AG09319 (cell line): ENCODE measurements around the gene NDST3.
A peak's percentile ranks its signal among the peaks of the same experiment; 100 is the strongest.

Experiments used
- DNase-seq: peaks from one replicate; pipeline ENCODE4 v3.0.0-alpha.2; 2010; ENCODE audit warnings: low read depth; ENCODE audit errors: extremely low read depth
- TF ChIP-seq, protein P1 (sequence below): IDR thresholded peaks from 2 replicates; pipeline ENCODE4 v1.5.1; 2011; ENCODE audit warnings: low read depth, mild to moderate bottlenecking, inconsistent platforms, low read length, moderate library complexity

NDST3 gene

DNA sequence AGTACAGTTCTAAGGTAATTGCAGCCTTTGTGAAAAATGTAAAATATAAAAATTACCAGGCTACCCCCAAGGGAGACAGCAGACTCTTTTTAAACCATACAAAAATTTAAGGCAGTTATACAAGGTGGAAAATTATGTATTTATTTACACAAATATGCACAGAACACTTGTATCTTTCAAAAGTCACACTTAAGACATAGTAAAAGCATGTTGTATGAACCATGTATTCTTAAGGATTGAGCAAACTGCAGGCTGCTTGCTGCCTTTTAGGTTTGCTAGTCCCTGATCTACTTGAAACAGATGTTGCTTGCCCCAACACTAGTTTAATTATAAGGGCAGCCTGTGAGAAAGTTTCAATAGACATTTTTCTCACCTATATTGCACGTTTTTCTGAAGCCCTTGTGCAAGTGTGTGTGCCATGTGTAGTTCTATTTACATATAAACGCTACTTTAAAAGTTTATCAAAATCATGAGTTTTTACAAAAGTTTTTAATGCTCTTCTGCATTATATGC, 245.7 kb downstream of the NDST3 start:
- no peak for DNase-seq
- TF ChIP-seq, protein P1, sequence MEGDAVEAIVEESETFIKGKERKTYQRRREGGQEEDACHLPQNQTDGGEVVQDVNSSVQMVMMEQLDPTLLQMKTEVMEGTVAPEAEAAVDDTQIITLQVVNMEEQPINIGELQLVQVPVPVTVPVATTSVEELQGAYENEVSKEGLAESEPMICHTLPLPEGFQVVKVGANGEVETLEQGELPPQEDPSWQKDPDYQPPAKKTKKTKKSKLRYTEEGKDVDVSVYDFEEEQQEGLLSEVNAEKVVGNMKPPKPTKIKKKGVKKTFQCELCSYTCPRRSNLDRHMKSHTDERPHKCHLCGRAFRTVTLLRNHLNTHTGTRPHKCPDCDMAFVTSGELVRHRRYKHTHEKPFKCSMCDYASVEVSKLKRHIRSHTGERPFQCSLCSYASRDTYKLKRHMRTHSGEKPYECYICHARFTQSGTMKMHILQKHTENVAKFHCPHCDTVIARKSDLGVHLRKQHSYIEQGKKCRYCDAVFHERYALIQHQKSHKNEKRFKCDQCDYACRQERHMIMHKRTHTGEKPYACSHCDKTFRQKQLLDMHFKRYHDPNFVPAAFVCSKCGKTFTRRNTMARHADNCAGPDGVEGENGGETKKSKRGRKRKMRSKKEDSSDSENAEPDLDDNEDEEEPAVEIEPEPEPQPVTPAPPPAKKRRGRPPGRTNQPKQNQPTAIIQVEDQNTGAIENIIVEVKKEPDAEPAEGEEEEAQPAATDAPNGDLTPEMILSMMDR, result no peak

GRCh38 chr4:118280501-118281218, 246.4 kb downstream of the NDST3 start:
- TF ChIP-seq, protein P1, result peak; percentile 47
- peak; percentile 59 for DNase-seq

- DNase-seq, result no peak
- TF ChIP-seq, protein P1, result no peak
Observed at GRCh38 chr4:118281611-118282442, 247.5 kb downstream of the NDST3 start.

DNA sequence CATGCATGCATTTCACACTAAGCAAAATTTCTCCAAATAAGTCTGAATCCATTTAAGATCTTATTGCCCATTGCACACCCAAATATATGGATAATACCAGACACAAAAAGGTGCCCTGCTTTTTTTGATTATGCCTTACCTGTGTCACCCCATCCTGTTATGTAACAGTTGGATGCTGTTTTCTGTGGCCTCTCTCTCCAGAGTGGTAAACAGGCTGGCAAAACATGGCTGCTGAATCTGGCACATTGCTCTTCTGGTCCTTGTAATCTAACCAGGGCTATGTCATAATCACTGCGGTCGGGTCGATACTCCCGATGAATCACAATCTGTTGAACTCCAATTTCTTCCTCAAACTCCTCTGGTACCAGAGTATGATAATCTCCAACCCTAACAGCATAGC, 248.4 kb downstream of the NDST3 start:
- DNase-seq, result peak; percentile 52
- TF ChIP-seq, protein P1, result no peak

DNA sequence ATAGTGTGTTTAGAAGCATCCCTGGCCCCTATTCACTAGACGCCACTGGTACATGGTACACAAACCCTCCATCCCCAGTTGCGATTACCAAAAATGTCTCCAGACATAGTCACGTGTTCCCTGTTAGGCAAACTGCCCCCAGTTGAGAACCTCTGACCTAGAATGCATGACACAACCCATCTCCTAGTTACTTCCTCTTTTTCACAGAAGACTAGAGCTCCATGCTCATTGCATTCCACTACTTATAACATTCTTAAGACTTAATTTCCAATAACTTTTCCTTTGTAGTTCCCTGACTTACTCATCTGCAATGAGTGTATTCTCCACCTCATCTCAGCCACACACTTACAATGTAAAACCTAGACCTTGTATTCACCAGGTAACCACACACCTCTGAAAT, 249.9 kb downstream of the NDST3 start:
- TF ChIP-seq, protein P1, result no peak
- DNase-seq, result no peak

DNA sequence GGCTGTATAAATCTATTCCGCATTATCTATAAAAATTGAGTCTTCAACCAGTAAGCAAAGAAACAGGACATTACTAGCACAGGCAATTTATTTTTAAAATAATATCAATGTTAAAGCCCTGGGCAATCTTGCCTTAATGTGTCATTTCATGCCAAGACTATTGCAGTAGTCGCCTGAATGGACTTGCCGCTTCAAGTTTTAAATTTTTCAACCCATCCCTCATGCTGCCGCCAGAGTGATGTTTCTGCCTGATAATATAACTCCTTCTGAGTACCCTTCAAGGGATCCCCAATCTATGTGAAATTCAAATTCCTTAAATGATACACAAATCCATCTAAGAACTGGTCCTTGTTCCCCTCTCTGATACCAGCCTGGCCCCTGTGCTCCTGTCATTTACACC, 251.6 kb downstream of the NDST3 start:
- no peak for DNase-seq
- TF ChIP-seq, protein P1, result no peak

GRCh38 chr4:118286685-118287084, 252.4 kb downstream of the NDST3 start:
- DNase-seq, result no peak
- TF ChIP-seq, protein P1, result no peak
